Cardiac muscle cell (in vitro differentiated cells and primary cell): ENCODE data around the gene CFAP52. TPM values are rescaled to one million over a fixed set of nuclear protein-coding genes. Genes with fewer than 3 reads are reported as not detected.
"Not testable (repeated sequence)": the region's sequence is repeated elsewhere in the genome, so short reads cannot be mapped to it uniquely, and the experiment has no call there.

ENCODE experiments used
- DNase-seq, 2 donors: peaks; one replicate each; pipeline versions ENCODE4 v3.0.0 to v3.0.0-alpha.2; 2010 to 2017; ENCODE audit warnings: low read depth in 1 of 2, low spot score in 1 of 2
- H3K27ac ChIP-seq: fragments of 200-600 bp; sonication (generic); 2 replicates; pipeline ENCODE4 v1.5.1; 2016
- H3K27me3 ChIP-seq: fragments of 200-600 bp; sonication (generic); 2 replicates; pipeline ENCODE4 v1.6.0; 2016; ENCODE audit warnings: control low read depth
- H3K36me3 ChIP-seq: fragments of 200-600 bp; sonication (generic); 2 replicates; pipeline ENCODE4 v1.5.1; 2016; ENCODE audit warnings: control low read depth
- H3K4me1 ChIP-seq: fragments of 200-600 bp; sonication (generic); 2 replicates; pipeline ENCODE4 v1.8.1; 2017; ENCODE audit warnings: low read depth, mild to moderate bottlenecking, mixed run types
- H3K4me3 ChIP-seq: fragments of 200-600 bp; sonication (generic); 2 replicates; pipeline ENCODE4 v1.5.1; 2016; ENCODE audit warnings: mild to moderate bottlenecking
- H3K9me3 ChIP-seq: fragments of 200-600 bp; sonication (generic); 2 replicates; pipeline ENCODE4 v1.5.1; 2017; ENCODE audit warnings: low read depth, mild to moderate bottlenecking, control low read depth
- CTCF ChIP-seq: IDR thresholded peaks from 2 replicates; pipeline ENCODE4 v1.5.1; 2012; ENCODE audit warnings: low read depth, mild to moderate bottlenecking, low read length
- polyA plus RNA-seq: library from polyadenylated mRNA; unstranded; fragments of >200 nt; fragmentation: Nextera tagmentation; extraction: Ambion mirVana; gene quantifications from 2 replicates; pipeline ENCODE4 v1.2.1, GENCODE V29; 2016
- total RNA-seq: library from RNA; depleted of rRNA; stranded (reverse); fragments of >200 nt; gene quantifications from 2 replicates; pipeline ENCODE4 v1.2.3, GENCODE V29; 2016

CFAP52 gene
- total and polyA plus RNA-seq, 2 experiments from 2014 or later: 0.50 TPM; not detected in 1

DNA sequence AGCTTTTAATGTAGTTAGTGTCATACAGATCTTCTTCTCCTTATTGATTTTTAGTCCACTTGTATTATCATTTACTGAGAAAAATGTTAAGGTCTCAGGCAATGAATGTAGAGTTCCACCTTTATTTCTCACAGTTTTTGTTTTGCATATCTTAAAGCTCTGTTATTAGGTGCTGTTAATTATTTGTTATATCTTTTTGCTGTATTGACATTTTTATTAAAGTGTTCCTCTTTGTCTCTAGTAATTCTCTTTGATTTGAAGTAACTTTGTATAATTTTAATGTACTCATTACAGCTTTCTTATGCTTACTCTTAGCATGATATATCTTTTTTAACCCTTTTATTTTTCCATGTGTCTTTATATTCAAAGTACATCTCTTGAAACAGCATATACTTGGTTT is 46.5 kb downstream of the CFAP52 start:
- no peak for TF ChIP-seq CTCF
- no peak for DNase-seq
- H3K4me1 ChIP-seq: no peaks in the 10 kb centered on the region
- H3K9me3 ChIP-seq: no peaks in the 10 kb centered on the region
- H3K36me3 ChIP-seq: no peaks in the 10 kb centered on the region
- H3K27me3 ChIP-seq: no peaks in the 10 kb centered on the region
- H3K27ac ChIP-seq: no peak overlapping the region
- no peak overlapping the region for H3K4me3 ChIP-seq

GRCh38 chr17:9628509-9628908 is 52.1 kb downstream of the CFAP52 start:
- TF ChIP-seq CTCF: no peak
- H3K4me1 ChIP-seq: no peaks in the 10 kb centered on the region
- DNase-seq: no peak
- no peaks in the 10 kb centered on the region for H3K9me3 ChIP-seq
- no peak overlapping the region for H3K27ac ChIP-seq
- H3K27me3 ChIP-seq: no peaks in the 10 kb centered on the region
- no peak overlapping the region for H3K4me3 ChIP-seq
- no peaks in the 10 kb centered on the region for H3K36me3 ChIP-seq

- DNase-seq: no peak
- TF ChIP-seq CTCF: no peak
- no peaks in the 10 kb centered on the region for H3K36me3 ChIP-seq
Observed at GRCh38 chr17:9632741-9633140, 56.3 kb downstream of the CFAP52 start.

GRCh38 chr17:9635340-9635739 is 58.9 kb downstream of the CFAP52 start:
- no peaks in the 10 kb centered on the region for H3K9me3 ChIP-seq
- DNase-seq: no peak
- no peaks in the 10 kb centered on the region for H3K36me3 ChIP-seq
- no peak overlapping the region for H3K4me3 ChIP-seq
- H3K27ac ChIP-seq: no peak overlapping the region
- no peak for TF ChIP-seq CTCF
- H3K27me3 ChIP-seq: no peaks in the 10 kb centered on the region
- H3K4me1 ChIP-seq: no peaks in the 10 kb centered on the region

More at GRCh38 chr17:9632741-9633140, 56.3 kb downstream of the CFAP52 start:
- H3K4me3 ChIP-seq: no peak overlapping the region
- no peak overlapping the region for H3K27ac ChIP-seq
- no peaks in the 10 kb centered on the region for H3K27me3 ChIP-seq
- no peaks in the 10 kb centered on the region for H3K4me1 ChIP-seq
- no peaks in the 10 kb centered on the region for H3K9me3 ChIP-seq

DNA sequence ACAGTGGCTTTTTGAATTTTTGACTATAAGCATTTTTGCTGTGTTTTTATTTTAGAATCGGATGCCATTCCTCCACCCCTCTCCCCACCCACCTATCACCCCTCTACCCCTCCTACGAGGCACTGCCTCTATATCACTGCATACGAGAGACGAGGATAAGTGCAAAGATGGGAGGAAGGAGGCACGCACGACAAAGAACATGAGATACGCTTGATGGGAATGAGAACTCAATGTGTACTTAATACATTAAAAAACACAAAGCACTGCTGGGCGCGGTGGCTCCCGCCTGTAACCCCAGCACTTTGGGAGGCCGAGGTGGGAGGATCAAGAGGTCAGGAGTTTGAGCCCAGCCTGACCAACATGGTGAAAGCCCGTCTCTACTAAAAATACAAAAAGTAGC is 60.1 kb downstream of the CFAP52 start:
- H3K4me3 ChIP-seq: no peak overlapping the region
- H3K9me3 ChIP-seq: no peaks in the 10 kb centered on the region
- TF ChIP-seq CTCF: no peak
- no peak overlapping the region for H3K27ac ChIP-seq
- H3K27me3 ChIP-seq: no peaks in the 10 kb centered on the region
- H3K4me1 ChIP-seq: no peaks in the 10 kb centered on the region
- DNase-seq: no peak
- H3K36me3 ChIP-seq: no peaks in the 10 kb centered on the region

DNA sequence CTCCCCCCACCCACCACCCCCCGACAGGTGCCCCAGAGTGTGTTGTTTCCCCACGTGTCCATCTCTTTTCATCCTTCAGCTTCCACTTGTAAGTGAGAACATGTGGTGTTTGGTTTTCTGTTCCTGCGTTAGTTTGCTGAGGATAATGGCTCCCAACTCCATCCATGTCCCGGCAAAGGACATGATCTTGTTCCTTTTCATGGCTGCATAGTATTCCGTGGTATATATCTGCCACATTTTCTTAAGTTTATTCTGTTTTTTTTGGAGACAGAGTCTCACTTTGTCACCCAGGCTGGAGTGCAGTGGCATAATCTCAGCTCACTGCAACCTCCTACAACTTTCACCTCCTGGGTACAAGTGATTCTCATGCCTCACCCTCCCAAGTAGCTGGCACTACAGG is 63.9 kb downstream of the CFAP52 start:
- DNase-seq, H3K36me3 ChIP-seq: not testable (repeated sequence)

More for the DNA sequence above, 63.9 kb downstream of the CFAP52 start:
- not testable (repeated sequence) for H3K27ac ChIP-seq, H3K4me1 ChIP-seq, H3K27me3 ChIP-seq, H3K4me3 ChIP-seq, H3K9me3 ChIP-seq
